GM21619 (cell line): ENCODE results near the gene LRMDA.
"Not testable (repeated sequence)": the region's sequence is repeated elsewhere in the genome, so short reads cannot be mapped to it uniquely, and the experiment has no call there.

ENCODE experiments used
- ATAC-seq: cut with Tn5 transposase; IDR thresholded peaks from one replicate; pipeline ENCODE4 v1.9.1; 2021; ENCODE audit not compliant: unreplicated experiment

LRMDA gene

DNA sequence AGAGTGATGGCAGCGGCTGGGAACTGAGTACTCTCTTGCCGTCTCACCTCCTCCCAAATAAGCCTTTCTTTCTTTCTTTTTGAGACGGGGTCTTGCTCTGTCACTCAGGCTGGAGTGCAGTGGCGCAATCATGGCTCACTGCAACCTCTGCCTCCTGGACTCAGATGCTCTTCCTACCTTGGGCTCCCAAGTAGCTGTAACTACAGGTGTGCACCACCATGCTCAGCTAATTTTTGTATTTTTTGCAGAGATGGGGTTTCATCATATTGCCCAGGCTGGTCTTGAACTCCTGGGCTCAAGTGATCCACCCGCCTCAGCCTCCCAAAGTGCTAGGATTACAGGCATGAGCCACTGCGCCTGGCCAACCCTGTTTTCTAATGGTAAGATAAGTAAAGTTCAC lies 174.4 kb downstream of the LRMDA start:
- not testable (repeated sequence) for ATAC-seq

DNA sequence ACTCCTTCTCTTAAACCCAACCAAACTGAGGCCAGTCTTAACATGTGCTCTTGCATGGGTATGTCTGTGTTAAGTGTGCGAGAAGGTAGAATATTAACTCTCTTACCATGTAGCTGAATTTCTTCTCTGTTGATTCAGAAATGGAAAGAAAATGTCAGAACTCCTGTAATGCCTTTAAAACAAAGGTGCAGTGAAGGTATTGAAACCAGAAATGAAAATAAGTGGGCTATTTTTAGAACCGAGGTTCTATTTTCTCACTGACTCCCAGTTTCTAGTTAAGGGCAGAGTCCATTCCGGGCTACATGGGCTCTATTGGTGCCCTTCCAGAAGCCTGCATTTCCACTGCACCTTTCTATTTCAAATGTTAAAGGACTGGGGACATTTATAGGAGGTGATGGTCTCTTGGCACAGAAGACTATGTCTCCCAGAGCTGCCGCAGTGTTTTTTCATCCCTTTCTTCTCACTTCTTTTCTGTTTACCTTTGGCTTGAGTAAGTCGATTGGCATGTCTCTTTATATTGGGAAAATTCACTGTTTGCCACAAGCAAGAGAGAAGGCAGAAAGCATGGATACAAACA lies 174.9 kb downstream of the LRMDA start:
- ATAC-seq: peak; percentile 66

DNA sequence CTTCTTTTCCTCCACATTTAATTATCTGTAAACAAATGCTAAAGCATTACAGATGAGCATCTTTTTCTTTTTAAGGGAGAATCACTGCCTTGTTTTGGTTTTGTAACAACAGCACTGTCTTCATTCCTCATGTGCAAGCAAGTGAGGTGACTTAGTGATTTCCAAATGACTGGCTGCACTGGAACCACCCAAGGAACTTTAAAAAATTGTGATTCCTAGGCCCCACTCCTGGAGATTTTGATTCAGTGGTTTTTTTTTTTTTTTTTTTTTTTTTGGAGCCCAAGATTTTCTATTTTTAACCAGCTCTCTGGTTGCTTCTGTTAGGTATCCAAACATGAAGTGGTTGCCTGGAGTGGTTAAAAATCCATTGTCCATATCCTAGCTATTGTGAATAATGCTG lies 176.2 kb downstream of the LRMDA start:
- ATAC-seq: no peak

DNA sequence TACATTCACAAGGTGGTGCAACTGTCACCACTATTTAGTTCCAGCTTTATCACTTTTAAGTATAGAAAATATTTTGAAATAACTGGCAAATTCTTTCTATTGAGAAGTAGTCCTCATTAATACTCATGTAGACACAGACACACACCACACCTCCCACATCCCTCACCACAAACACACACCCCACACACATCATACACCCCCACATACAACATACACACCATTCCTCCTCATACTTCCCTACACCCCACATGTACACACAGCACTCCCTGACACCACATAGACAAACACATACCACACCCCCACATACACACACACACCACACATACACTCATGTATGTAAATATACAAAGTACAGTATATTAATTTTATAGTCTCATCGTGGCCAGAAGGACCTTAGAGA lies 178.8 kb downstream of the LRMDA start:
- ATAC-seq: no peak

DNA sequence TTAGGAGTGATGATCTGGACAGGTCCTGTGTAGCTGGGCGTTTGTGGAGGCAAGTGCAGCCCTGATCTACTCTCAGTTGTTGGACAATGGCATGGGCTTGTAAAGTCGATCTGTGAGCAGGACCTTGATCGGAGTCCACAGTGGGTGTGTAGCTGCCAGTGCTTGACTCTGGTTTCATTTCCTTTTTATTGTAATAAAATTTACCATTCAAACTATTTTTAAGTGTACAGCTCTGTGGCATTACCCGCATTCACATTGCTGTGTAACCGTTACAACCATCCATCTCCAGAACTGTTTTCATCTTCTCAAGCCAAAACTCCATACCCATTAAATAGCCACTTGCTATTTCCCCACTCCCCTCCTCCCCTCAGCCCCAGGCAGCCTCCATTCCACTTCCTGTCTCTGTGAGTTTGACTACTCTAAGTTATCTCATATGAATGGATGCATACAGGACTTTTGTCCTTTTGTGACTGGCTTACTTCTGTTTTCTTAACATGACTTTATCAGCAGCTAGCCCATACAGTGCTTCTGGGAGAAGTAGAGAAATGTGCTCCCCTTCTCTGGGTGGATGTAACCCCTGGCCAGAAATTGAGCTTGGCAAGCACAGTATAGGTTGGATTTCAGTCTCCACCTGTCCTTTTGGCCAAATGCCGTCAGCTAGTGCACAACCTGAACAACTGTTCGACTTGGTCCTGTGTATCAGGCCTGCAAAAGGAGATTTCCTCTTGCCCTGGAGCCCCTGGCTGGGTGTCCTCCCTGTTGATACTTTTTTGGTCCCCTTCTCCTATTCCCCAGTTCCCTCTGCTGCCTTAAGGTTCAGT lies 180.0 kb downstream of the LRMDA start:
- ATAC-seq: peak; percentile 35

DNA sequence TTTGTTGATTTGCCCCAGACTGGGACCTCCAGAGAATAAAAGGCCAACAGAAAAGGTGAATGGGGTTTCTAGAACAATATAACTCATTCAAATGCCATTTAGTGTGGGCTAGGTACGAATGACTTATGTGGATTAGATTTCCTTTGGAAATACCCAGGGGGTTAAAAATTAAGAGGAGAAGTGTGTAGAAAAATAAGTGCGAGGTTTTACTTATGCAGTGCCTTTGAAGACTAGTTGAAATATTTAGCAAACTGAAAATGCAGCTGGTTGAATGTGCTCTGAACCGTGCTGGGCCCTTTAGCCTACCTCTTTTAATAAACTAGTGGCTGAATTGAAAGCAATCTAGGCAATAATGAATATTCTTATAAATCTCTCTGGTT lies 180.6 kb downstream of the LRMDA start:
- ATAC-seq: peak; percentile 21

DNA sequence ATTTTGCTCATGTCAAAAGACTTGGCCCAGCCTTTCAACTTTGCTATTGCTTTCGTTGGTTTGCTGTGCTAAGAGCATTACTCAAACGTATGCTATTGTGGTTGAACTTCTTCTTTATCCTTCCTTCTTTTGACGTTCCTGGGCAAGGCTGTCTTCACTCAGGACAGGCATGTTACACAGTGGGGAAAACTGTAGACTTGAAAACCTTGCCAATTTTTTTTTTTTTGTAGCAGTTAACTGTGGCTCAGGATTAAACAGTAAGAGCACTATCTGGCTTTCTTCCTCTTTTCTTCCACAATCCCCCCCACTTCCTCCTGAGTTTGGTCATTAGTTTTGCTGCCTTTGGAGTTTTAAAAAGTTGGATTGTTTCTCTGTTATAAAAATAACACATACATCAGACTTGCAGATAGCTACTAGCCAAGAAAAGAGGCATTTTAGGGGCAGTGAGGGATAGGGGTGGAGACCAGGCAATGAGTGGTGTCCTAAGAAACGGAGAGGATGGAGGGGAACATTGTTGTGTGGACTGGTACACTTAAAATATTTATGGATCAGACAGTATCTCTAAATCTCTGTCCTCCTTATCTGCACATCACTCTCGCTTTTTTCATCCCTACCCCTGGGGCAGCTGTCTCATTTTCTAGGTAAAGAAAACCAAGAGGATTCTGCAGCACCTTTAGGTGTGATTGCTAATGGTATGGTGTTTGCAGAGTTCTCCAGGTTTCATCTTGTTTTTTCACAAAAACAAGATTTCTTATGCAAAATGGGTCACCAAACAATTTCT lies 181.7 kb downstream of the LRMDA start:
- ATAC-seq: no peak

DNA sequence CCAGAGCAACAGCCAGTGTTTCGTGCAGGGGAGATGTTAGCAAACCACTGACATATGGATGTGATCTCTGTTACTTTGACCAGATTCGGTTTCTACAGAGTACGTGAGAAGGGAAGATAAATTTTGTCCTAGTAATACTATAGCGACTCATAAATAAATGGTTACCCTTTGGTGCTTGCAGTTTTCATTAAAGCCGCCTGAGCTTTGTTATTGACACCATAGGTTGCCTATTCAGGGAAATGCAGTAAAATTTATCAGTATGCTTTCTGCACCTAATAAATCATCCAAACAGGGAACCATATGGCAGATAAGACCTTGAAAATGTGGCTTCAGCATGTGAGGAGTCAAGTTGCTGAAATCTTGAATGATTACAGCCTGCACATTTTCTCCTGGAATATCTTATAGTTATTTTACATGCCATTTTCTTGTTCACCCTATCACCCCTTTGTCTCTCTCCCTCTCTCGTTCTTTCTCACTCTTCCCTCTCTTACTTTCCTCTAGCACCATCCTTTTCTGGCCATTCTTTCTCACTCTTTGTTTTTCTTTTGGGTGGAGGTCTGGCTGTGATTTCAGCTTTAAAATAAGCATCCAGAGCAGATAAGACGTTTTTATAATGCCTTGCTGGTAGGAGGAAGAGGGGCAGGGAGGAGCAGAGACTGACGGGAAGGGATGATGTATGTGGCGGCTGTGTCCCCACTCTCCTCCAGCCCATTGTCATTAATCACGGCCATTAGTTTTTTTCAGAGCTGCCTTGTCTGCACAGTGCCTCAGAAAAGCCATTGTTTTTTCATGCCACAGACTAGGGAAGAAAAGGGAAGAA lies 182.5 kb downstream of the LRMDA start:
- peak; percentile 53 for ATAC-seq

DNA sequence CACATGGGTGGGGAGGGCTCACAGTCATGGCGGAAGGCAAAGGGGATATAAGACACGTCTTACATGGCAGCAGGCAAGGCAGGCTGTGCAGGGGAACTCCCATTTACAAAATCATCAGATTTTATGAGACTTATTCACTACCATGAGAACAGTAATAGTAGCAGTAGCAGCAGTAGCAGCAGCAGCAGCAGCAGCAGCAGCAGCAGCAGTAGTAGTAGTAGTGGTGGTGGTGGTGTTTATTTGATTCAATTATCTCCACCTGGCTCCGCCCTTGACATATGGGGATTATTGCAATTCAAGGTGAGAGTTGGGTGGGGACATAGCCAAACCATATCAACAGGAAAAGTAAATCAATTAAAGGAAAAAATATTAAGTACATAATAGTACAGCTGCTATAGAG lies 184.7 kb downstream of the LRMDA start:
- ATAC-seq: no peak

DNA sequence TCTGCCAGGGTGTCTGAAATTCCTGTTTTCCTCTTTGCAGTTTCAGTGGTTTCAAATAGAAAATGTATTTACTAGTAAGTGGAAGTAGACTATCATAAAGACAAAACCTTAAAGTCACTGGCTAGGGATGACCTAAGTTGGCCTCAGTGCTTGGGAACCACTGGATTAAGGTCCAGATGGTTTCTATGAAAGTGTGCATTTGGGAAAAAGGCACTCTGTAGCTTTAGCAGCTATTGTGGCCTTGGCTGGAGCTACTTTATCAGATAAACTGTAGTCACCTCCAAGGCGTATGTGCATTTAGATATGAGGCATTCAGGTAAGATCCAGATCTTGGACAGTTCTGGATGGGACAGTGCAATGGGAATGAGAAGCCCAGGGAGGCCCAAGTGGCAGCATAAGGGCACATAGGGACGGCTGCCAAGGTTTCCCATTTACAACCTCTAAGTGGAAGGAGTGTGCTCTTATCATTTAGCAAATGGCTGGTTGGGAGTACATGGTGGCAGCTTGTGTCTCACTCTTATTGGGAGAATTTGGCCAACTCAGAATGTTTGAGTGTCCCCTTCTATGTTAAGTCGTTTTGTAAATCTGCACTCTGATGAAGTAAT lies 185.6 kb downstream of the LRMDA start:
- ATAC-seq: no peak

DNA sequence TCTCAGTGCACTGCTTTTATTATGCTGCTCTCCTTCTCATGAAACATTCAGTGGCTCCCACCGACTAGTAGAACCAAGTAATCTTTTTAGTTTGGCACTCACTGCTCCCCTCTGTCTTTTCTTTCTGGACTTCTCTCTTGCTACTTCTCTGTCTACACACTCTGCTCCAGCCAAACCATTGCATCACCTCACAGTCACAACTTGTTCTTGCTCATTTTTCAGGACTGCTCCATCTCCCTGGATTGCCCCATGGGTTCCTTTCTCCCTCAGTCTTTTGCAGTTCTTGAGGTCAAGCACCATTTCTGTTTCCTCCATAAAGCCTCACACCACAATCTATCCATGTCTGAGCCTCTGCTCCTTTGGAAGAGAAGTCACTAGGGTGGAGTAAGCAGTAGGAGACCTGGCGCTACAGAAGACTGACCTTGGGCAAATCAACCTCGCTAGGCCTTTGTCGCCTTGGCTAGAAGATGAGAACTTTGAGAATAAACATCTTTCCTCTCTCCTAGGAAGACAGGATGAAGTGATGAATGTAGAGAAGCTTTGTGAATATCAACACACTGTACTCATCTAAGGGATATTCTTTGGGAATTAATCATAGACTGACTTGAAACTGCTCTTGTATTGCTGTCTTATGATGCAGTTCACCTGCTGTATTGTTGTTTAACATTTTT lies 186.2 kb downstream of the LRMDA start:
- no peak for ATAC-seq

DNA sequence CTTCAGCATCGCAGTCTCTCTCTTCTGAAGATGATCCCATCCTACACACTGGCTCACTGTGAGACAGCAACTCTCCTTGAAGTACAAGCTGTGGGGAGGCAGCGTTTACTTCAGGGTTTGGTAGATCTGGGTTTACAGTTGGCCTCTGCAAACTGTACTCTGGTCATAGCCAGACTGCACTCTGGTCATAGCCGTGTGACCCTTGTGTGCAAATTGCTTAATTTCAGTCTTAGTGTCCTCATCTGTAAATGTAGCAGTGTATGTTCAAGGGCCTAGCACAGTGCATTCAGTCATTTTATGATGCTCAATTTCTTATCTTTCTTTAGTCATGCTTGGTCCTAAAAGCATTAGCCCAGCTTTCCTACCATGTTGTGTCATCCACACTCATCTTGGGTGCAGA lies 188.2 kb downstream of the LRMDA start:
- ATAC-seq: no peak

DNA sequence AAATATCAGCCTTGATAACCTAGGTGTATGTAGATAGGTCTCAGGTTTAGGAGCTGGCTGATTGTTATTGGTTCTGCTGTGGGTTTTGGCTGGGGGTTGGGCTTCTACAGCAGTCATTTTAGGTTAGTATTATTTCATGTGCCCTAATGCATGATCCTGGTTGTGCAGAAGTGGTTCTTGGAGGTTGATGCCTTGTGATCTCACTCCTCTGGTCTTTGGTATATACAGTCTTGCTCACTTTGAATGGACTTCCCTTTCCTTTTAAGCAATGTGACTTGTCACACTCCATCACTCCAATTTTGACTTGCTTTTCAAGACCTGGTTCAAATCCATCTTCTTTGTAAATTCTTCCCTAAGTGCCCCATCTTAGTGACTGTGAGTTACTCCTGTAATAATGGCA lies 188.9 kb downstream of the LRMDA start:
- no peak for ATAC-seq

DNA sequence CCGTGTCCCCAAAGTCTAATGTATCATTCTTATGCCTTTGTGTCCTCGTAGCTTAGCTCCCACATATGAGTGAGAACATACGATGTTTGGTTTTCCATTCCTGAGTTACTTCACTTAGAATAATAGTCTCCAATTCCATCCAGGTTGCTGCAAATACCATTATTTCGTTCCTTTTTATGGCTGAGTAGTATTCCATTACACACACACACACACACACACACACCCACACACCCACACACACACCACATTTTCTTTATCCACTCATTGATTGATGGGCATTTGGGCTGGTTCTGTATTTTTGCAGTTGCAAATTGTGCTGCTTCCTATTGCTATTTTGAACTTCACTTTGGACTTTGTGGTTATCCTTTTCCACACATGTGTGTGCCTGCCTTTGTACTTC lies 189.6 kb downstream of the LRMDA start:
- not testable (repeated sequence) for ATAC-seq

DNA sequence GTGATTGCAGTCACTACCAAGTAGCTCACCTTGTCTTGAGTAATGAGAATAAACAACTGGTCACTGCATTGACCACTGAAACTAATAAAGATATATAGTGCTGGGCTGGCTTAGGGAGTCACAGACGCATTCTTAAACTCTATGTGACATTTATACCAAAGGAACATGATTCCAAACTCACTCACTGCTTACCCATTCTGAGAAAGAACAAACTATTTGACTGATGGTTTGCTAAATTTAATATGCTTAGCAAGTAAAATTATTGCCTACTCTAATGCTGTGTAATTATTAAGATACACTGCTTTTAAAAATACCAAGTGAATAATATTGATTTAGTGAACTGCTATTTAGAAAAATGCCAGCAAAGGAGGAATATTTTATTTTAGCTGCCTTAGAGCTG lies 191.1 kb downstream of the LRMDA start:
- no peak for ATAC-seq

DNA sequence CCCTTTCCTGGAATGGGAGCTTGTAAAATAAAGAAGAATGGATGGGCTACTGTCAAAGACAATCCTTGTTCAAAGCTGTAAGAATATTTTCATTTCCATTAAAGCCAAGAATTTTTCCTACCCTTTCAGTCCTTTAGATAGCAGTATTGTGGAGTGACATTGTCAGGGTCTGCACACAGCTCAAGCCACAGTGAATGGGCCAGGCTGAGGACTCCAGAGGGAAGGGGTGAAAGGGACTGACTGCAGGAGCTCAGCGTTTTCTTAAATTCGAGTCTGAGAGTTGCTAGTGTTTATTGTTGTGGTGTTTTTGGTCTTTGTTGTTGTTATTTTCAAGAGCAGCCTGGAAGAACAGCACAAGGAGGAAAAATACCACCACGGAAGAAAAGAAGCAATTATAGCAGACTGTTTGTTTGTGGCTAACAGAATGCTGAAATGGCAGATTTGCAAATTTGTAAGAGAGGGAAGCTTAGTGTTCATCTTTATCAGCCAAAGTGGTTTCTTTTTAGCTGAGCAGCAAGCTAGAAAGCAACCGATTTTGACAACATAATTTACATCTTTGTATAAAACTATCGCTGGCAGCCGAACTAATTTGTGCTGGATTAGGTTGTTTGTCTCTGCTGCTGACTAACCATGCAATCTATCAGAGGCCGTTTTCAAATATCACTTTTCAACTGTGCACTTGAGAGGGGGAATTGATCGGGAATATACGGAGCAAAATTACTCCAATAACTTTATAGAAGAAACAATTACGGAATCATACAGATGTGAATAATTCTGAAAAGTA lies 192.1 kb downstream of the LRMDA start:
- ATAC-seq: no peak

DNA sequence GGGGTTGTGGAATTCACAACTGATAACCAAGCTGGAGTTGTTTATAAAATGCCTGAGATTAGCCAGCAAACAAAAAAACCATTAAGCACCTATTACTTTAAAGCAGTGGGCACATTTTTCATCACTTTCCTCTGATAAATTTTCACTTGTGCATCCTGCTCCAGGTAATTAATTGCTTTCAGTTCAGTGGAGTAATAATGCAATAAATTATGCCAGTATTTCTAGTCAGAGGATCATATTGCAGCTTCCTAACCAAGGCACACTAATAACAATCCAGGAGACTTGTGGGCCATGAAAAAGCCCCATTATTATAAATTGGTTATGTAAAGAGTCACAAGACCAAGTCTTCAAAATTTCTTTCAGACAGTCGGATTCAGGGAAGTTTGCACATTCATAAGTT lies 193.2 kb downstream of the LRMDA start:
- no peak for ATAC-seq

DNA sequence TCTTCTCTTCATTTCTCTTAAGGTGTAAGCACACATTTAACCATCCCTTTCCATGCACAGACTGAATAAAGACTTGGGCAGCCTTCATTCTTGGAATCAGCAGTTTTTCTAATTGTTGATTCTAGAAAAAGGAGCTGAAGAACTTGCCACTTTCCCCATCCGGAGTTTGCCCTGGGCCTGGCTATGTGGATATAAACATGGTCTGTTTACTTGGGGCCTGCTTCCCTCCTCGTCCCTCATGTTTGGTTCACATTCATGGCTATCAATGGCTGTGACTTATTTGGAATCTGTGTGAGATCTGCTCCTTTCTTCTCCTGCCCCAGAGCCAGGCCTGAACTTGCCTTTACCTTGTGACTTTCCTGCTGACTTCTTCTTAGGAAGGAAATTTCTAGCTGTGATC lies 199.3 kb downstream of the LRMDA start:
- ATAC-seq: no peak

DNA sequence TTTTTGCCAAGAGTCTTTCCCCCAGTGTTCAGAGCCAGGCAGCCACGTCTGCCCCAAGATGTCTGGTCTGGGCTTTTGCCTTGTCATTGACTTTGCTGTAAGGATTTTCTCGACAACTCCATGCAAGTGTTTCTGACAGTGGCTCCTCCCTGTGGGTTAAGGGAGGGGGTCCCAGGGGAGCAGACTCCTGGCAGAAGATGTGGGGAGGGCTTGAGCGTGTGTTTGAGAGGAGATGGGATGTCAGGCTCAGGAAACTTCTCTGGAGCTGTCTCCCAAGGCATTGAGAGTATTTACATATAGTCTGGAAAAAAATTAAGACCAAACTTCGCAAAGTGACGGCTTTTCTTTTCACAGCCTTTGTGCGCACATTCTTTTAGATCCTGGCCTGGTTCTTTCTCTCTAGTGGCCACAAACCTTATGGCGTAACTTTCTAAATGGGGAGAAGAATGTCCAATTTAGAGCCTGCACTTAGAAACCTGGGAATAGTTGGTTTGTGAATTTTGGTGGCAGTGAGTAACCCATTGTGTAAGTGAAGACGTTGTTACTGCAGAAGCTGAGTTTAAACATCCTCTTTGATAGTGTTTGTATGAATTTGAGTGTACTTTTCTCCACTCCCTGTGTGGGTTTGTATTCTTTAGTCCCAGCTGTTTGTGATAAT lies 201.5 kb downstream of the LRMDA start:
- ATAC-seq: no peak
